Glomerular visceral epithelial cell (primary cell): Measurements from ENCODE around the gene PRR7.
A peak's percentile ranks its signal among the peaks of the same experiment; 100 is the strongest.

ENCODE experiments used
- DNase-seq: peaks from one replicate; pipeline ENCODE4 v3.0.0-alpha.2; 2016; ENCODE audit errors: extremely low spot score

Gene PRR7

DNA sequence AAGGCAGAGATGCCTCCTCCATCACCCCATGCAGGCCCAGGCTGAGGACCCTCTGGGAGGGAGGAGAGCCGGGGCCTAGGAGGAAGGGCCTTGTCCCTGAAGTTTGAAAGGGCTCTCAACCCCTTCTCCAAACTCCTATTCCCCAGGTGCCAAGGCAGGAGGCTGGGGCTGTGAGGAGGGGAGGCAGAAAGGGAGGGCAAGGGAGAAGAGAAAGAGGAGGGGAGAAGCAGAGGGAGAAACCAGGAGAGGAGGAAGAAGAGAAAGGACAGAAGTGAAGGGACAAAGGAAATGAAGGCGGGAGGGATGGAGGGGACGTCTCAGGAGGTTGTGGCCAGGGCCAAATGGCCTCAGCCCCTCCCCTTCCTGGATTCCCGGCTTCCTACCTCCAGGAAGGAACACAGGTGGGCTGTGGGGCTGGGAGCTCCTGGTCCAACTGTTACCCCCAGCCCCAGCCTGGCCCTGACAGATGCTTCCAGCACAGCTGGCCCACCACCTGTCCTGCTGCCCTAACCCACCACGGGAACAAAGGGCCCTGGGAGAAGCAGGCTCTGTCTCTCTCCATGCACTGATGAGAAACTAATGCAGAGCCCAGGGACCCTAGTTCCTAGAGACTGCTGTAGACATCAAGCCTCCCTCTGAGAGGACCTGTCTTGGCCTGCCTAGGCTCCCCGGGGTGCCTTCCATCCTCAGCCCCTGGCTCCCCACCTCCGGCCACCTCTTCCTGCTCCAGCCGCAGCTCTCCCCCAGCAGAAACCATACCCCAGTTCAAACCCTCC, 23.3 kb downstream of the PRR7 start:
- no peak for DNase-seq

DNA sequence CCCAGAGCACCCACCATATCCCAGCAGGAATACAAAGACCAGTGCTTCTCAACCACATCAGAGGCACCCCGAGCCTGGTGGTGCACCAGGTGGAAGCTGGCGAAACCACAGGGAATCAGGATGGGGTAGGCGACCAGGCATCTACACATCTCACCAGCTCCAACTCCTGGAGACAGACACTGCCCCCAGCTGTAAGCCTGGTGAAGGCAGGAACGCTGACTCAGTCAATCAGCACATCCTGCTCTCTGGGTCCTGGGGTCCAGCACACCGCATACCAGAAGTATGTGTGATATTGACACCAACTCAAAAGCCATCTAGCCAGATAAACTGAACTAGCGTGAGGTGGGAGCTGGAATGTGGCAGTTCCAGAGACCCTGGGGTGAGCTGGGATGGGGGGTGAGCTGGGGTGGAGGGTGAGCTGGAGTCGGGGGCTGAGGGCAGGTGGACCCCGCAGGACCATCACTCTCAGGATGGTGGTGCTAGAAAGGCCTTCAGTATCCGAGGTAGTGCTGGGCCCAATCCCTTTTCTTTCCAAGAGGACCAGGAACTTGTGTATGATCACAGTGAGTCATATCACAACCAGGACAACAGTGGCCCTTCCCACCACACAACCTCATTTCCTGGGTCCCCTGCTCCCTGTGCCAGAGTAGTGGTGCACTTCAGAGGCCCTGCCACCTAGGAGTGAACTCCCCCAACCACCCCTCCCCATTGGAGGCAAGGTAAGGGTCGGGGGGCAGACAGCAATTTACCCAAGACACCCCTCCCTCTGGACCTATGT, 24.3 kb downstream of the PRR7 start:
- no peak for DNase-seq

DNA sequence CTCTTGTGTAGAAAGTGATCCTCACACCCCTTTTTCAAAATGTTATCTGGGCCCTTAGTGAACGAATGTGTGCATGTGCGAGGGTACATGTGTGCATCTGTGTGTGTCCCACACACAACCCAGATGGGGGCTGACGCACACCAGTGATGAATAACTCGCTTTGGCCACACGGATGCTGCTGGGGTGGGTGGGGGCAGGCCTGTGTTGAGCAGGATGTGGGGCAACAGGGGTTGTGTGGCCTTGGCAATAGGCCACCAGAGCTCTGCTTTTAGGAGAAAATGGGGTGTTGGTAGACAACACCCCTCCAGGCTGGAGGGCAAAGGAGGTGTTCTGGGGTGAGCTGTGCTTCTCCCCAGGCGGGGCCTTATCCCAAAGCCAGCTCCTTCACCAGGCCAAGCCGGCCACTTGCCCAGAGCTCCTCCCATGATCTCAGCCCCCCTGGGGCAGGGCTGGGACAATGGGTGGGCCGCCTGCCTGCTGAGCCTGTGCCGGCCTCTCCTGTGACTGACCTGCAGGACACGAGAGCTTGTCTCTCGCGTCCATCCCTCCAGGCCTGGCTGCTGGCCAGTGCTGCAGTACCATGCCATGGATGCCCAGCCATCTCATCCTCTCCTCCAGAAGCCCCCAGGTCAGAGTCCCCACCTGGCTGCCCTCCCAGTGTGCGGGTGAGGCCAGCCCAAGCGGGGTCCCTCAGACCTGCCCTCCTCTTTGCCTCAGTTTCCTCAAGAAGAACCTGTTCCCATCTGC, 25.2 kb downstream of the PRR7 start:
- DNase-seq = no peak

DNA sequence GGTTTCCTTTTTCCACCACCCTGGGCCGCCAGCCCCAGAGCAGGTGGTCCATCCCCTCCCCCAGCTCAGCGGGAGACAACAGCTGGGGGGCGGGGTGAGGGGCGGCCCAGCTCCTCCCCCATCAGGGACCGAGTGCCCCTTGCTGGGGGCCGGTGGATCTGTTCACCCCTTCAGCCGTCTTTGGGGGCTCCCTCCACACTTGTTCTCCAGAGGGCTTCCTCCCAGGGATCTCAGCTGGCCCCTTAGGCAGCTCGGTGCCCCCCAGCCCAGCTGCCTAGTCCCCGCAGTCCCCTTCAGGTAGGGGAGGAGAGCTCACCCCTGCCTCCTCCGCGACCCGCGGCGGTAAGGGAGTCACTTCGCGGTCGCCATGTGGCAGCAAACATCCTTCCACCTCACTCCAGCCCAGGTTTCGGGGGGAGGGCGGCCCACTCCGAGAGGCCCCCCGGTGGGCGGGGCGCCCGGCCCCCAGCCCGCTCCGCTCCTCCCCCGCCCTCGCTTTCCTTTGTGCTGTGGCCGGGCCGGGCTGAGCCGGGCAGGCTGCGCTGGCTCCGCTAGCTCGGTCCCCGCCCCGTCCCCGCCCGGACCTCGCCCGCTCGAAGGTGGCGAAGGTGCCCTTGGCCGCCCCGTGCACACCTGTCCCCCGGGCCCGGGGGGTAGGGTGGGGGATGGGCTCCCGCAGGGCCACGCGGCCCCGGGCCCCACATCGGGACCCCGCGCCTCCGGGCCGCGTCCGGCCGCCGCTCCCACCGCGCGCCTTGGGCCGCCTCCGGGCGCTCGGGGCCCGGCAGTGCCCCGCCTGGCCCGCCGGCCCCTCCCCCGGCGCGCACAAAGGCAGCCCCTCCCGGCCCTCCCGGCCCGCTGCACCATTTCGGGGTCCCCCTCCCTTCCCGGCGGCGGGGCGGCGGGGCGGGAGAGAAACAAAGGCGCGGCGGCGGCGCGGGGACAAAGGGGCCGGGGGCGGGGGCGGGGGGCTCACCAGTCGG, 26.1 kb downstream of the PRR7 start:
- DNase-seq = peak; percentile 68

DNA sequence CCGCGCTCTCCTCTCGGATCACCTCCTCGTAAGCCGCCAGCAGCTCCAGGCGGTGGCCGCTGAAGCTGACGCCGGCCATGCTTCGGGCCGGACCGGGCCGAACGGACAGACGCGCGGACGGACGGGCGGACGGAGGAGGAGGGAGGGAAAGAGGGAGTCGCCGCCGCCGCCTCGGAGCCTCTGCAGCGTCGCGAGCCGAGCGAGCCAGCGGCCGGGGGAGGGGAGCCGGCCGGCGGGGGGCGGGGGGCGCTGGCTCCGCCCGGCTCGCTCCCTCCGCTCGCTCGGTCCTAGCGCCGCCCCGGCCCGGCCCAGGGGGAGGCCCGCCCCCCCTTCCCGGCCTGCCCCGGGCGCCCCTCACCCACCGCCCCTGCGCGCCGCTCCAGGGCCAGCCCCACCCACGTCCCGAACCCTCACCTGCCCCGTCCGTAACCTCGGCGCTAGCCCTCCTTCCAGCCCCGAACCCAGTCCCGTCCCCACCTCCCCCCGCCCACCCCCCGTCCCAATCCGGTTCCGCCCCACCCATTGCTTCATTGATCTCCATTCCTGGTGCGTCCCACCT, 26.9 kb downstream of the PRR7 start, which contains the start of gene DBN1:
Gene DBN1, minus strand, starts transcription at position 192 of the 559 bp plus-strand sequence. Its CDS starts 113 bp downstream, at position 79.
- DNase-seq = peak; percentile 81

DNA sequence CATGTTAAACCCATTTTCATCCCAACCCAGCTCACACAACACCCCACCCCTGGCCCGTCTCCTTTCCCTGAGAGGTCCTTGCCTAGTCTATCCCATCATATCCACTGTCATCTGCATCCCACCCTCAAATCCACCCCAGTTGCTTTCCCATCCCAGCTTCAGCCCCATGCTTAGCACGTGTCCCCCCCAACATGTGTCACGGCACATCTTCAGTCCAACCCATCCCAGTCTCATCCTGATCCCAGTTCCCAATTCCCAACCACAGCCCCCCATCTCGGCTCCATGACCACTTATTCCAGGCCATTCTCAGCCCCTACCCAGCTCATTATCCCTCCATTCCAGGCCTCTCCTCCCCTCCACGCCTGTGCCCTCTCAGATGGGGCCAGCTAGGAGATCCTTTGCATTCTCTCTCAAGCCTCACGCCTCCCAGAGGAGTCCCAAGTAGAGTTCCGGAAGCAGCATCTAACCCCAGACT, 27.4 kb downstream of the PRR7 start:
- no peak for DNase-seq

DNA sequence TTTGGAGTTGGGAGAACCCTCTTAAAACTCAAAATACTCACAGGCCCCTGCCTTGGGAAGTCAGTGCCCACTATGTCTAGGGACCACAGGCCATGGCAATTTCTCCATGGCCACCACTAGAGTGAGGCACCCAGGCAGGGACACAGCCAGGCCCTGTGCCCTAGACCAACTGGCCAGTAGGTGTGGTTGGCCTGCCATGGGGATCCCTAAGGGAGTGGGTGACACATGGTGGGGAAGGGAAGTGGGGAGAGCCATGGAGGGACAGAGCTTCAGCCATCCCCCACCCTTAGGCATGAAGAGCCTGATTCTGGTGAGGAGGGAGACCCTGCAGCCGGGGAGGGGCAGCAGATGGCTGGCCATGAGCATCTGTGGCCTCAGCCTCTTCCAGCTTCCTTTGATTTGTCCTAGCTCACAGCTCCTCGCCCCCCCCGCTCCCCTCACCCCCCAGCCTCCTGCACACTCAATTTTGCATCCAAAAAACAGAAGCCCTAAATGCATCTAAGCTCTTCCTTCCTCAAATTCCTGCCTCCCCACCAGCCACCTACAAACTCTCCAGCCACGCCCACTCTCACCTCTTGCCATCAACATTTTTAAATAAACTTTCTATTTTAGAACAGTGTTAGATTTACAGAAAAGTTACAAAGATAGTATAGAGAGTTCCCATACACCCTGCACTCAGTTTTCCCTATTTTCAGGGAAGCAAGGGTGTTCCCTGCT, 28.4 kb downstream of the PRR7 start:
- no peak for DNase-seq

DNA sequence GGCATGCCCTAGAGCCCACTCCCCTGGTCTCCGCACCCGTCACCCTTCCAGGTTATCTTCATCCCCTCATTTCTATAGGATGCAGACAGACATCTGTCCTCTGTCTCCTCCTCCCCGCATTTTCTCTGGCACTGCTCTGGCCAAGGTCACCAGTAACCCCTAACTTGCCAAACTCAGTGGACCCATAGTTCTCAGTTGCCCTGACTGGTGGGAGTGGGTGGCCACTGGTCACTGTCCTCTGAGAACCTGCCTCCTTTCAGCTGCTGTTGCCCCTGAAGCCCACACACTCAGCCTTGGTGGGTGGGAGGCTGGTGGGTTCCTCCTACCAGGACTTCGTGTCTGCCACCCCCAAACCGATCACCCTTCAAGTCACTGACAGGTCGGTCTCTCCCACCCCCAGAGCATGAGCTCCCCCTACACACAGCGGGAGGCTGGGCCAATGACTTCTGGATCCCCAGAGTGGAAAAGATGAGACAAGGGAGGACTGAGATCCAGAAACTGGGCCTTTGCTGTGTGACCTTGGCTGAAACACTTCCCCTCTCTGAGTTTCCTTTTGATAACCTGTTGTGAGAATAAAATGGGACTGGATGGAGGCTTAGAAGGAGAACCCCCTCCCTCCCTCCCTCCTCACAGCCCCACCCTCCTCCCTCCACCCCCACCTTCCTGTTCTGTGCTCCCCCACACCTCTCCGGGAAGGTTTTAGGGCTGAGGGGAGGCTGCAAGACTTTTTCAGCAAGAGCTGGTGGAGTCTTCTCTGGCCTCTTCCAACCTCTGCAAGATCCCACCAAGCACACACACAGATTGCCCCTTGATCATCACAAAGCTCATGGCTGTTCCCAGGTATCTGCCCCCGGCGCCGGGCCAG, 29.2 kb downstream of the PRR7 start:
- DNase-seq = no peak

DNA sequence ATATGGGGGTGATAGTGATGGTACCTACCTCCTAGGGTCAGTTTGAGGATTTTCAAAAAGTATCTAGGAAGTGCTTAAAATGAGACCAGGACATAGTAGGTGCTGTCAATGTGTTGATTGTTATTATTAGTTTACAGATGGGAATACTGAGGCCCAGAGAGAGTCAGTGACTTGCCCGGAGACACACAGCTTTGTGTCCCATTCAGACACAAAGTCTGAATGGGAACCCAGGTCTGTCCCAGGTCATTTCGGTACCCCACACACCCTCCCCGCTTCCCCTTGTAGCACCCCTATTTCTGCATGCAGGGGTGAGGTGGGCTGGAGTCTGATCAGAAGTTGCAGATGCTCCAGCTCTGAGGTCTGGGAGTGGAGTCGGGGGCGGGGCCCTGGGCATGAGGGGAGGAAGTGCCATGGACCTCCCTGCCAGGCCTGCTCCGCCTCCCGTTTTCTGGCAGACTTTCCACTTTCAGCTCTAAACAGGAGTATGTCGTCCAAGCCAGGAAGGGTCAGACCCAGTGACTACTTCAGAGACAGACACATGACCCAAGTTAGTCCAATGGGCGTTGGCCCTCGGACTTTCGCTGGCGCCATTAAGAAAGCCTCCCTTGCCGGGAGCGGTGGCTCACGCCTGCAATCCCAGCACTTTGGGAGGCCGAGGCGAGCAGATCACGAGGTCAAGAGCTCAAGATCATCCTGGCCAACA, 30.1 kb downstream of the PRR7 start:
- DNase-seq = no peak

DNA sequence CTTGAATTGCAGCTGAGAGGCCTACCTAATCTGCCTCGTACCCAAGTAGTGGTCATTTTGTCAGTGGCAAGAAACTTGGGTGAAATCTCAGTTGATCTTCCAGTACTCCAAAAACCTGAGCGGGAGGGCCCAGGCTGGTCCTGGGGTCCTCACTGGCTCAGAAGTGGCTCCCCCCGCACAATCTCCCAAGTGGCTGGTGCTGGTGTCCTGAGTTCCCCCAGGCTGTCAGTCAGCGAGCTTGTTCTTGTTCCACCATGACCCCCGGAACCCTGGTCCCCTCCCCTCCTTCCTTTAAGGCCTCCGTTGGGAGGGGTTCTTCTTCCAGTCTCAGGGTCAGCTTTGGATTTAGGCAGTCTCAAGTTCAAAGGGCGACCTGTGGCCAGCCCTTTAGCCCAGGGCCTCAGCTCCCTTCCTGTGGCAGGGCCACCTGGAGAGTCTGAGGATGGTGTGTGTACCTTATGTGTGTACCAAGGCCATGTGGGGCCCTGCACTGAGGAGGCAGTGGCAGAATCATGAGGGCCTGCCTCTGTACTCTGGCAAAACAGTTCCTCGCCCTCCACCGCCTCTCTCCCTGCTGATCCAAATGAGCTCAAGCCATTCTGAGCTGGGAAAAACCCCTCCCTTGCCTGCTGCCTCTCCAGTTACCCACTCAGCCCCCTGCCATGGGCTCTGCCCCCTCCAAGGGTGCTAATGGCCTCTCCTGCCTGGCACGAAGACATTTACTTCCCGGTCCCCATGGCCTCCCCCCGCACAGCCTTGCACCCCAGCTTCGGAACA, 31.3 kb downstream of the PRR7 start:
- DNase-seq = no peak

DNA sequence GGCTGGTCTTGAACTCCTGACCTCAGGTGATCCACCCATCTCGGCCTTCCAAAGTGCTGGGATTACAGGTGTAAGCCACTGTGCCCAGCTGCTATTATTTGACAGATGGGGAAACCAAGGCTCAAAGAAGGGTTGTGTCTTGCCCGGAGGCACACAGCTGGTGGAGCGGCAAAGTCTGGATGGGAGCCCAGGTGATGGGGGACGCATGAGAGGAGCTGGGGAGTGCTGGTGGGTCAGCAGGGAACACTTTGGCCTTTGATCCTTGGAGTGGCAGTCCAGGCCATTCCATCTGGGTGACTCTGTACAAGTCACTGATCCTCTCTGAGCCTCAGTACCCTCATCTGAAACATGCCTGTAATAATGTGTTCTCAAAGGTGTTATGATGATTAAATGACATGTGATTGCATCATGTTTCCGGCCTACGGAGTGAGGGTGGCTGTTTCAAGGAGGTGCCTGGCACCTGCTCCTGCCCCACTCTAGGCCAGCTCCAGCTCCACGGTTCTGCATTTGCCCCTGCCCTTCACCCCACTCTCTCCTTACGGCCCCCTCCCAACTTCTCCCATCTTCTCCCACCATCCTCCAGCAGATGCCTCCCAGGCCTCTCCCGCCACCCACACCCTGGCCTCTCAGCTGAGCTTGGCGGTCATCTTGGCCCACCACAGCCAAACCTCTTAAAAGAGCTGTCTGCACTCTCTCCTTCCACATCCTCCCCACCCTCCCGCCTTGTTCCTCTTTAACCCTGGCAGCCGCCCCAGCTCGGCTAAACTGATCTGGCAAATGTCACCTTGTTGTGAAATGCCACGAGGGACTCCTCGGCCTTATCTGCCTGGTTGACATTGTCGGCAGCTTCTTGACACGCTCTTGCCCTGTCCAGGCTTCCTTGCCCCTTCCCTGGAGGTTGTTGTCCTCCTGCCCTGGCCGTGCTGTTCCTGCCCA, 32.4 kb downstream of the PRR7 start:
- DNase-seq = no peak

DNA sequence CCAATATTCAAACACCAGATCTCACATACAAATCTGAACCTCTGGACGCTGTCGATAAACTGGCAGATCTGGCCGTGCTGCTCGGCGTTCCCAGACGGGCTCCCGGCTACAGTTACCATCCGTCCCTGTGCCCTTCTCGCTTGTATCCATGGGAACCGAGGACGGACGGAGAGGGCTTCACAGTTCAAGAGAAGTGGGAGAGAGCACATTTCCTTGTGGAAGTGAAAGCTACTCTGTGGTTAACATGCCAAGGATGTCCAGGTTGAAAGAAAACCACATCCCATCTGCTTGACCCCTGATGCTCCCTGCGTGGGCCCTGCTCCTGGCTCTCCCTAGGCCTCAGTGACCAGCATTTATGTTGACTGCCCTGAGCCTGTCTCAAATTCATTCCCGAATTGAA, 33.2 kb downstream of the PRR7 start:
- peak; percentile 87 for DNase-seq

DNA sequence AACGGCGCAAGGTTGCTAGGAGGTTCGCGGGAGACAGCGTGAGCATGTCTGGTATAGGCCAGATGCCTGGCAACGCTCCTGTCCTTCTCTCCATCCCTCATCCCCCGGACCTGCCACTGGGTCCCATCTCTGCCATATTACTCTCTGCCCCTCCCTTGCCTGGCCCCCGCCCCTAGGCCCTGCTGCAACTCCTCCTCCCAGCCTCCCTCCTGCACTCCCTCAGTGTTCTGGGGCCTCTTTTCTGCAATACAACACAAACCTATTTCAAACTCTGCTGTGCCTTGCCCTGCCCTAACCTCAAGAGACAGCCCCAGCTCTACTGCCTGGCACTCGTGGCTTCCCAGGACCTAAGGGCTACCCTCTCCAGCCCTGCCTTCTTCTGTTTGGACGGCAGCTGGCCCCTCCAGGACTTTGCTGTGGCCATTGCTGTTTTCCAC, 35.8 kb downstream of the PRR7 start:
- DNase-seq = no peak

DNA sequence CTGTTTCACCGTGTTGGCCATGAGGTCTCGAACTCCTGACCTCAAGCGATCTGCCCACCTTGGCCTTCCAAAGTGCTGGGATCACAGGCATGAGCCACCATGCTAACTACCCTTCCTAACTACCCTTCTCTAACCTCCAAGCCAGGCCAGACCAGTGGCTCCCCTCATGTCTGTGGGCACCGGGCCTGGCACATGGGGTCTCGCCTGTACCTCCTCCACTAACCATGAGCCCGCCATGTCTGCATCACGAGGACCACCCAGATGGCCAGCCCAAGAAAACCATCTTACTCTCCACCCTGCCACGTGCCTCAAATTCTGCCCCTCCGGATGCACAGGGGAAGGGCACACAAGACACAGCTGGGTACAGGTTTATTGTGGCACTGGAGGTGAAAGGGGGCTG, 36.4 kb downstream of the PRR7 start:
- no peak for DNase-seq

DNA sequence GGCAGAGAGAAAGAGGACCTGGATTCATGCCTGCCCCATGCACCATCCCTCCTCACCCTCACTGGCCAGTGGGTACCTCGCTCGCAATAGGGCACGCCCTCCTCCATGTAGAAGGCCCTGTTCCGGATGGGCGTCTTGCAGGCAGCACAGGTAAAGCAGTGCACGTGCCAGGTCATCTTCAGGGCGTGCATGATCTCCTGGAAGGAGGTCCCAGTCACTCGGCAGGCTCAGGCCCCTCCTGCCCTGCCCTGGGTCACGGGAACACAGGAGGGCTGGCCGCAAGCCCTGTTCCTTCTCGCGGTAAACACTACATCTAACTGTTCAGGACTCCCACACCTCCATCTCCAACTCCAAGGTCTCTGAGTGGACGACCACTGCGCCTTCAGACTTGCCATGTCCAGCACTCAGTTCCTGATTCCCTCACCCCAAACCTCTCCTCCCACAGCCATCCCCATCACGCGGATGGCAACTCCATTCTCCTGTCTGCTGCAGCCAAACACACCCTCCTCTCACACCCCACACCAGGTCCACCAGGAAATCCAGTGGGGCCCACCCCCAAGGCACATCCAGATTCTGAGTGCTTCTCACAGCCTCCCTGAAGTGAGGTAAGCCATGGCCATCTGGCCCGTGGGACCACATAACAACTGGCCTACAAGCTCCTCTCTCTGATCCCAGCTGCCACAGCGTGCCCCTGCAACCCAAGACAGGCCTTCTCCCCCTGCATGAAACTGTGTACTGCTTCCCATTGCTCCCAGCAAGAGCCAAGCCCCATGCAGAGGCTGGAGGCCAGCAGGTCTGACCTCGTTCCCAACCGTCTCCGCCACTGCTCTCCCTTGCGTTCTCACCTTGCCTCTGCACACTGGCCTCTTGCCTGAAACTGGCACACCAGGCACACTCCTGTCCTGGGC, 37.6 kb downstream of the PRR7 start:
- no peak for DNase-seq
